Measurements from ENCODE around the gene CGB3. TPM values are rescaled to one million over a fixed set of nuclear protein-coding genes. Genes with fewer than 3 reads are reported as not detected.
A peak's percentile ranks its signal among the peaks of the same experiment; 100 is the strongest.

The CGB3 gene
- total and polyA plus RNA-seq, 2 experiments from 2014 or later: not detected

GRCh38 chr19:49017666-49018351, 6.3 kb downstream of the CGB3 start:
- Histone ChIP-seq H3K9me3 (ENCODE audit: low read depth) (no peaks in the 10 kb centered on the region), H3K4me1 (ENCODE audit: low read depth) (no peaks in the 10 kb centered on the region), H3K27ac (no peak overlapping the region), H3K4me3 (peak overlapping the region; percentile 10), H3K36me3 (peaks cover 8% of the 10 kb centered on the region), H3K27me3 (no peaks in the 10 kb centered on the region)
- TF ChIP-seq CTCF (IDR thresholded peaks at IDR 0.05; ENCODE audit: low read depth, low read length): peak; percentile 56
- peak; percentile 68 to 71 for DNase-seq (ENCODE audit: low read depth in 1 of 2, low spot score in 1 of 2)

- H3K4me1 ChIP-seq (ENCODE audit: low read depth): no peaks in the 10 kb centered on the region
- no peaks in the 10 kb centered on the region for H3K9me3 ChIP-seq (ENCODE audit: low read depth)
- H3K4me3 ChIP-seq: peak within 1 kb of the TSS; percentile 10
- no peak within 1 kb of the TSS for H3K27ac ChIP-seq
- peaks cover 8% of the 10 kb centered on the region for H3K36me3 ChIP-seq
- no peaks in the 10 kb centered on the region for H3K27me3 ChIP-seq
- no peak for DNase-seq (ENCODE audit: low read depth in 1 of 2, low spot score in 1 of 2)
- no peak for TF ChIP-seq CTCF (IDR thresholded peaks at IDR 0.05; ENCODE audit: low read depth, low read length)
Measured at GRCh38 chr19:49017041-49017665, 7.0 kb downstream of the CGB3 start, which contains the start of gene LHB. Gene LHB, minus strand, starts transcription at chr19:49017091. Its CDS starts 10 bp downstream, at chr19:49017081.

GRCh38 chr19:49016067-49016839, 7.9 kb downstream of the CGB3 start:
- TF ChIP-seq CTCF (IDR thresholded peaks at IDR 0.05; ENCODE audit: low read depth, low read length): no peak
- no peaks in the 10 kb centered on the region for H3K4me1 ChIP-seq (ENCODE audit: low read depth)
- no peaks in the 10 kb centered on the region for H3K27me3 ChIP-seq
- no peak overlapping the region for H3K4me3 ChIP-seq
- no peak for DNase-seq (ENCODE audit: low read depth in 1 of 2, low spot score in 1 of 2)
- H3K36me3 ChIP-seq: peaks cover 9% of the 10 kb centered on the region
- no peak overlapping the region for H3K27ac ChIP-seq
- H3K9me3 ChIP-seq (ENCODE audit: low read depth): no peaks in the 10 kb centered on the region

- no peaks in the 10 kb centered on the region for H3K27me3 ChIP-seq
- no peak overlapping the region for H3K4me3 ChIP-seq
- no peak for DNase-seq (ENCODE audit: low read depth in 1 of 2, low spot score in 1 of 2)
- H3K4me1 ChIP-seq (ENCODE audit: low read depth): no peaks in the 10 kb centered on the region
- TF ChIP-seq CTCF (IDR thresholded peaks at IDR 0.05; ENCODE audit: low read depth, low read length): no peak
- H3K36me3 ChIP-seq: peaks cover 14% of the 10 kb centered on the region
- no peaks in the 10 kb centered on the region for H3K9me3 ChIP-seq (ENCODE audit: low read depth)
- no peak overlapping the region for H3K27ac ChIP-seq
Measured at GRCh38 chr19:49014870-49015255, 9.3 kb downstream of the CGB3 start.

GRCh38 chr19:49014123-49014869, 9.8 kb downstream of the CGB3 start:
- no peaks in the 10 kb centered on the region for H3K27me3 ChIP-seq
- TF ChIP-seq CTCF (IDR thresholded peaks at IDR 0.05; ENCODE audit: low read depth, low read length): no peak
- H3K4me1 ChIP-seq (ENCODE audit: low read depth): no peaks in the 10 kb centered on the region
- H3K9me3 ChIP-seq (ENCODE audit: low read depth): no peaks in the 10 kb centered on the region
- no peak for DNase-seq (ENCODE audit: low read depth in 1 of 2, low spot score in 1 of 2)
- H3K4me3 ChIP-seq: no peak overlapping the region
- peaks cover 14% of the 10 kb centered on the region for H3K36me3 ChIP-seq
- no peak overlapping the region for H3K27ac ChIP-seq
